ENCODE results near the gene KATNB1. TPM values are rescaled to one million over a fixed set of nuclear protein-coding genes. Genes with fewer than 3 reads are reported as not detected.

The KATNB1 gene
- total and polyA plus RNA-seq, 2 of the 8 experiments (the other 6 are each of a cell fraction or from before 2014, with no cell fraction given) = 50.2 to 60.4 TPM

GRCh38 chr16:57770361-57770760 lies 34.8 kb downstream of the KATNB1 start:
- Histone ChIP-seq H3K56ac (replicated peaks; ENCODE audit: insufficient read length, low read depth, low read length) (no peak overlapping the region), H2BK12ac (ENCODE audit: low read depth, low read length) (no peak overlapping the region), H2BK15ac (ENCODE audit: low read length) (no peak overlapping the region), H3K79me1 (ENCODE audit: low read depth, low read length) (no peaks in the 10 kb centered on the region), H3K23ac (ENCODE audit: insufficient read length) (no peak overlapping the region), H2BK5ac (ENCODE audit: low read depth, low read length) (no peak overlapping the region), H2AFZ (ENCODE audit: low read length) (no peak overlapping the region), H3K9ac (replicated peaks in 1 of 4; ENCODE audit: extremely low read depth in 1 of 4, low read depth in 3 of 4, low read length in 3 of 4) (no peak overlapping the region), H3K36me3 (ENCODE audit: control insufficient read depth in 2 of 4, insufficient read depth in 4 of 4, low read length in 3 of 4) (no peaks in the 10 kb centered on the region), H3K27ac (ENCODE audit: low read depth, low read length) (no peak overlapping the region), H3K18ac (ENCODE audit: extremely low read depth, low read length) (no peak overlapping the region), H3K14ac (ENCODE audit: insufficient read length) (no peak overlapping the region), H3K9me3 (ENCODE audit: insufficient read depth in 2 of 2, low read depth in 1 of 2, low read length in 1 of 2) (no peaks in the 10 kb centered on the region), H3K4me2 (ENCODE audit: insufficient read depth in 1 of 2, low read depth in 2 of 2, low read length in 2 of 2) (no peak overlapping the region), H3K79me2 (ENCODE audit: control insufficient read depth in 1 of 2, insufficient read depth in 2 of 2, low read length in 2 of 2) (no peaks in the 10 kb centered on the region), H2AK5ac (ENCODE audit: low read depth, low read length) (no peak overlapping the region), H3K4me1 (replicated peaks in 1 of 4; ENCODE audit: control insufficient read depth in 3 of 4, insufficient read depth in 4 of 4, low read length in 3 of 4) (peaks cover 0 to 12% (median 7%) of the 10 kb centered on the region in 4 experiments; a peak in 6 of 7 replicates), H2BK20ac (ENCODE audit: low read length) (no peak overlapping the region), H3K4ac (replicated peaks; ENCODE audit: insufficient read length, low read depth, low read length) (no peak overlapping the region), H4K91ac (replicated peaks; ENCODE audit: insufficient read length, low read length) (no peak overlapping the region), H3K27me3 (replicated peaks in 1 of 4; ENCODE audit: control insufficient read depth in 3 of 4, extremely low read depth in 1 of 4, insufficient read depth in 3 of 4, low read length in 3 of 4) (peaks cover 0 to 4% (median 0%) of the 10 kb centered on the region in 4 experiments; a peak in 3 of 7 replicates), H4K5ac (ENCODE audit: insufficient read length, low read depth, low read length) (no peak overlapping the region), H3K4me3 (ENCODE audit: extremely low read depth in 1 of 4, insufficient read depth in 2 of 4, low read depth in 3 of 4, low read length in 4 of 4) (no peak overlapping the region), H4K20me1 (replicated peaks in 1 of 2; ENCODE audit: control insufficient read depth in 1 of 2, insufficient read depth in 2 of 2, low read length in 2 of 2) (no peaks in the 10 kb centered on the region), H3K23me2 (ENCODE audit: low read depth, low read length) (no peaks in the 10 kb centered on the region), H4K8ac (ENCODE audit: extremely low read depth, insufficient read depth, low read length) (no peak overlapping the region; the same call in 1 of the 2 replicates), H2BK120ac (replicated peaks; ENCODE audit: low read depth, low read length) (no peak overlapping the region)
- no peak for FAIRE-seq
- DNase-seq (ENCODE audit: low read depth in 1 of 2, low spot score in 2 of 2) = no peak
- no peak for TF ChIP-seq BACH1 (IDR thresholded peaks at IDR 0.05; ENCODE audit: low read length)
- TF ChIP-seq MAX (IDR thresholded peaks at IDR 0.05) = no peak
- ChIA-PET POLR2A (ENCODE audit: partially characterized antibody) (interaction anchor here (1.8 kb wide), 1 partner anchor 25 kb away, joined by 4 read pairs; no protein-coding TSS in a partner anchor), CTCF (ENCODE audit: partially characterized antibody) (interaction anchor here (0.7 to 22.4 kb wide), 9 partner anchors 10 to 327 kb away, joined by 3 to 279 read pairs (median 4); partner anchors contain the start of gene KIFC3)
- WGBS, 2 experiments (ENCODE audit: extremely low coverage in 1 of 2, insufficient coverage in 1 of 2, insufficient read length in 1 of 2, insufficient replicate concordance in 2 of 2, low coverage in 1 of 2, low lambda C conversion rate in 2 of 2, missing lambda C conversion rate in 1 of 2) = 98% methylated on average over 14 of the region's 15 CpGs; no CpG with 5 or more reads in 1 of the 2 experiments

Measured in H1 (cell line).